Stimulated activated CD8-positive, alpha-beta memory T cell treated with anti-CD3 and anti-CD28 coated beads, Interleukin-15, amount 100 ng/mL, for 1 hour (primary cell): ENCODE data around the gene GNA12.
A peak's percentile ranks its signal among the peaks of the same experiment; 100 is the strongest.

Experiments
- DNase-seq: peaks from one replicate; pipeline ENCODE4 v3.0.0-alpha.2; 2020; ENCODE audit warnings: low read depth

GNA12 gene, protein sequence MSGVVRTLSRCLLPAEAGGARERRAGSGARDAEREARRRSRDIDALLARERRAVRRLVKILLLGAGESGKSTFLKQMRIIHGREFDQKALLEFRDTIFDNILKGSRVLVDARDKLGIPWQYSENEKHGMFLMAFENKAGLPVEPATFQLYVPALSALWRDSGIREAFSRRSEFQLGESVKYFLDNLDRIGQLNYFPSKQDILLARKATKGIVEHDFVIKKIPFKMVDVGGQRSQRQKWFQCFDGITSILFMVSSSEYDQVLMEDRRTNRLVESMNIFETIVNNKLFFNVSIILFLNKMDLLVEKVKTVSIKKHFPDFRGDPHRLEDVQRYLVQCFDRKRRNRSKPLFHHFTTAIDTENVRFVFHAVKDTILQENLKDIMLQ

DNA sequence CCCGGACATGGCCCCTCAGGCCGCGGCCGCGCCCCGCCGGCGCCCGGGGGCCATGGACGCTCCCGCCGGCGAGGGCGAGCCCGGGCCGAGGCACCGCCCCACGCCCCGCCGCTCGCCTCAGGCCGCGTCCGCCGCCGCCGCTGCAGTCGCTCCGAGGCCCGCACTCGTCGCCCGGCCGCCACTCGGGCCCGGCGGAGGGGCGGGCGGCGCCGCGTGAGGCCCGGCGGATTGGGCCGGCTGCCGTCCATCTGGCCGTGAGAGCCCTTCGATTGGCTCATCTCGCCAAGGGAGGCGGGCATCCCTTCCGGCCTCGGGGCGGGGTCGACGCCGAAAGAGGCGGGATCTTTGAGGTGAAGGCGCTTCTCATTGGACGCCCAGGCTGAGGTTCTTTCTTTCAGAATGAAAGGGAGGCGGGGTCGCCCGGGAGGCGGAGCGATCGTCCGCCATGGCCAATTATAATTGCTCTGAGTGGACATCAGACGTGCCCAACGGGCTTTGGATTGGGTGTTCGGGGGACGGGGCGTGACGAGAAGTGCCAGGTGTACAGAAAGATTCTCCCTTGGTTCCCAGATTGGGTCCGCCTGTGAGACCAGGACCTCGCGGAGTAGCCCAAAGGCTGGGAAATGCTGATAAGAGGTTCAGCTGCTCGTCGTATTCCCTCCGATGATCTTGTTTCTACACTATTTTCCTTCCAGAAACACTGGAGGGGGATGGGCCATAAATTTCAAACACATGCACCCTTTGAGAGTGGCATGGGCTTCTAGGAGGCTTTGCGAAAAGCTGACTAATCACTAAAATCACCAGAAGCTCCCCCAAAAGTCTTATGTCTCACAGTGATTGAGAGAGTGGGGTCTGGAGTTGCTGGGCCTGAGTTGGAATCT, at the start of gene GNA12:
Gene GNA12, minus strand, starts transcription at position 156 of the 881 bp plus-strand sequence. Its CDS starts 147 bp downstream, at position 9.
- peak; percentile 95 for DNase-seq

GRCh38 chr7:2893411-2893861, 49.3 kb upstream of the GNA12 start:
- no peak for DNase-seq

- no peak for DNase-seq
These were observed 48.4 kb upstream of the GNA12 start for GRCh38 chr7:2892549-2892948.

DNA sequence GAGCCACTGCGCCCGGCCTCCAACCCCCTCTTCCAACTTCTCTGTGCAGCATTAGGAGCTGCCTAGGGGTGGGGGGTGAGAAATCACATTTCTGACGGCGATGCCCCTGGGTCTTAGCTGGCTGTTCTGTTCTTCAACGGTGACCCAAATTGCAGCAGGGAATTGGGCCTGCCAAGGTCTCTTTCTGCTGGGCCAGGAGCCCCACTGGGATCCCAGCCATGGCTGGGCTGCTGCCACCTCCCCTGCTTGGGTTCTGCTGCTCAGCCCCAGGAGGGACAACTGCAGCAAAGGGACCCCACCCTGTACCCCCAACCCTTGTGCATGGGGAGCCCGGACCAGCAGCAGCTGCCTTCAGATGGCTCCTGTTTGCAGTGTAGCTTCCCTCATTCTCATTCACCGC, 43.7 kb upstream of the GNA12 start:
- no peak for DNase-seq

DNA sequence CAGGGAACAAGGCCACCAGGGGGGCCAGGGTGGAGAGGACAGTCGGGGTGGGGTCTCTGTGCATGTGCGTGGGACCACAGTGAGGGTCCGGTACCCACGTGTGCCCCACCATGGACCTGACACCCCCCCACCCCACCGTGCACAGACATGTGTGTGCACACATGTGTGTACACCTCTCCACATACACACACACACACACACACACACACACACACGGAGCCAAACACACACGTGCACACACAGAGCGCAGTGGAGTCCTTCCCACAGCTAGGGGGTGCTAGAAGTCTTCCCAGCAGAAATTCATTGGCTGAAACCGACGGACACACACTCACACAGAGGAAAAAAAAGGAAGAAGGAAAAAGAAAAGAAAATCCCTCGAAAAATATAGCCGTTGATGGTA, 42.8 kb upstream of the GNA12 start:
- DNase-seq, result no peak

DNA sequence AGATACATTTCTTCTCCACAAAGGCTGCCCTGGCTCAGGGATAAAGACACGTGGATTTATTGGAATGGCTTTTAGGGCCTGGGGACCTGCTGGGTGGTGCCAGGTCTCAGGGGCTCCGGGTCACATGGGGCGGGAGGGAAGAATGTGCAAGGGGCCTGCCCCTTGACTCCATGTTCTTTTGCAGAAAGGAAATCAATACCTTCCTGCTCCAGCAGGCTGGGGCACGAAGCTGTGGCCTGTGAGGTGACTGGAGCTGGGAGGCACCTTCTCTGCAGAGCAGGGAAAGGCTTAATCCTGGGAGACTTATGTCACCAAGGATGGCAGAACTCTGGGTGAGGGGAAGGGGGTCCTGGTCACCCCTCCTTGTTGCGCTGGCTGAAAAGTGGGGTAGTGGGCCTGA, 42.3 kb upstream of the GNA12 start:
- DNase-seq, result no peak

DNA sequence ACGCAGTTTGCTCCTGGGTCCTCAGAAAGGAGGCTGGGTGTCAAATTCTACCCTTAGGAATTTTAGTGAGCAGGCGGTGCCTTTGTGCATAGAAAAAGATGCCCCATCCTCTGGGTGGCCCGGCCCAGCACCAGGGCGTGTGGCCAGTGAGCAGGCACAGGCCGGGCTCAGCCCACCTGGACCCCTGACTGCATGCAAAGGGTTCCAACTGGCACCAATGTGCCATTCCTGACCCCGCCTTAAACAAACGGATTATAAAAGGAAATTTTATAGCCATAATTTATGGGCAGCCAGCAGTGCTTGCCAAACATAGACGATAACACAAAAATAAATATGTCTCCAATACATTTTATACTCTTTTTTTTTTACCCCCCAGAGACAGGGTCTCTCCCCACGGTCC, 40.1 kb upstream of the GNA12 start:
- no peak for DNase-seq

DNA sequence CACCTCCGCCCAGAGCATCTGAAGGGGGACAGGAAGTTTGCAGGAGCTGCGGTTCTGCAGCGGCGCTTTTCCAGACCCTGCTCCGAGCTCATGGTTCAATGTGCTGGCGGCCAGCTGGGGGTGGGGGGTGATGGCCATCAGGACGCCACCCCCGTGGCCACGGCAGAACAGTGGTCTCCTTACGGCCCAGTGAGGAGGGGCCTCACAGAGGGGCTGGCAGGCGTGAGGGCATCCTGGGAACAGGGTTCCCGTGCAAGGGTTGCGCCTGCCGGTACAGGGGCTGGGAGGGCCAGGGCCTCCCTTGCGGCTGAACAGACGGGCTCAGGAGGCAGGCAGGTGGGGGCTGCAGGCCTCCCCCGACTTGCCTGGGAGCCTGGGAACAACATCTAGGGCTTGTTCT, 39.0 kb upstream of the GNA12 start:
- DNase-seq, result no peak

DNA sequence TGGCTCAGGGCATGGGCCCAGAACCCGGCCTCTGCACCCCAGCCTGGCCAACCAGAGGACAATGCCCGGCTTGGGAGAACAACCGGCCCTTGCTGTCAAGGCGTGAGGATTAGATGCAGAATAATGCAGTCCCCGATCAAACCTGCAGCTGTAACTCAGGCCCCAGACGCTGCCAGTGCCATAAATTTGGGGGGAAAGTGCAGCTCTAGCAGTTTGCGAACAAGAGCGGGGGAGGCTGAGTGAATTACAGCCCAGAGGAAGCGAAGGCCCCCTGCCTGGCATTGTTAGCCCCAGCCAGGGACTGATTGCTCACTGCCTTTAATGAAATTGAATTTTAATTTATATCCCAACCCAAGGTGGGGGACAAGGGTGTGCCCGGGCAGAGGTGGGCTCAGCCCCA, 38.0 kb upstream of the GNA12 start:
- no peak for DNase-seq

GRCh38 chr7:2880874-2881533, 36.9 kb upstream of the GNA12 start:
- no peak for DNase-seq

- DNase-seq, result no peak
These were observed 35.9 kb upstream of the GNA12 start for GRCh38 chr7:2880051-2880450.

GRCh38 chr7:2879354-2879753, 35.2 kb upstream of the GNA12 start:
- DNase-seq, result no peak

GRCh38 chr7:2878306-2878705, 34.2 kb upstream of the GNA12 start:
- DNase-seq, result no peak

- DNase-seq, result no peak
These were observed 32.1 kb upstream of the GNA12 start for GRCh38 chr7:2876031-2876731.

- DNase-seq, result no peak
These were observed 29.8 kb upstream of the GNA12 start for GRCh38 chr7:2873686-2874551.

DNA sequence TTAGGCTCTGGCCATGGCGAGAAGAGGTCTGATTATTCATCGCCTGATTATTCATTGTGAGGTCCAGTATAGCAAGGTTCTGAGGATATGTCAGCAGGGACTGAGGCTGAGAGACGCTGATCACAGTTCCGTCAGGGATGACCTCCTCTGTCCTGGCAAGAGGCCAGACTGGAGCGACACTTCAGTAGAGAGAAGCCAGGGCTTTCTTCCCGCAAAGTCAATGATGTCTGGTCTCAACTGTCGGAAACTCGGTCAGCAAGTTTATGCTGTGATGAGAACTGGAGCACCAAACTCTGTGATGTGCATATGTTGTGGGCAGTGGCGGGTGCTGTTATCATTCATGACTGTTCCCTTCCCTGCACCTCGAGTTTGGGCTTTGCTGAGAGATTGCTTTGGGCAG, 29.0 kb upstream of the GNA12 start:
- no peak for DNase-seq

- no peak for DNase-seq
These were observed 28.3 kb upstream of the GNA12 start for GRCh38 chr7:2872296-2872874.

- DNase-seq, result no peak
These were observed 26.4 kb upstream of the GNA12 start for GRCh38 chr7:2870471-2870931.

- DNase-seq, result no peak
These were observed 25.9 kb upstream of the GNA12 start for GRCh38 chr7:2869981-2870380.

- DNase-seq, result no peak
These were observed 22.5 kb upstream of the GNA12 start for GRCh38 chr7:2866601-2867000.
